HG02840 (cell line): ENCODE results near the gene RAB3IP.
"Not testable (repeated sequence)": the region's sequence is repeated elsewhere in the genome, so short reads cannot be mapped to it uniquely, and the experiment has no call there.

Source experiments
- ATAC-seq: cut with Tn5 transposase; IDR thresholded peaks from one replicate; pipeline ENCODE4 v1.9.1; 2021; ENCODE audit warnings: mild to moderate bottlenecking, moderate library complexity, moderate number of reproducible peaks; ENCODE audit not compliant: unreplicated experiment, low FRiP score

RAB3IP gene

DNA sequence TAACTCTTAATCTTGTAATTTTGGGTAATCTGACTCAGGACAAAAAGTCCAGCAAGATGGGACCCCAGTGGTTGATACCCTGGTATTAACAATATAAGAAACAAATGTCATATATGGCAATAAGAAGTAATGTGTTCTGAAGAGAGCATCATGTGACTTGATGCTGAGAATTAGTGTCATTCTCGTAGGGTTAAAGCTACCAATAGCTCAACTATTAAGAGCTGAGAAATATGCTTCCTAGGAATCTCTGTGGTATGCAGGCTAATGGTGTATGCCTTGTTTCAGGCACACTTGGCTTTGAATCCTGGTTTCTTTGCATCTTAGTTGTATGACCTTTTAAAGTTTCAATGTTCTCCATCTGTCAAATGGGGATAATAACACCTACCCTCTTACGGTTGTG lies 95.5 kb downstream of the RAB3IP start:
- no peak for ATAC-seq

DNA sequence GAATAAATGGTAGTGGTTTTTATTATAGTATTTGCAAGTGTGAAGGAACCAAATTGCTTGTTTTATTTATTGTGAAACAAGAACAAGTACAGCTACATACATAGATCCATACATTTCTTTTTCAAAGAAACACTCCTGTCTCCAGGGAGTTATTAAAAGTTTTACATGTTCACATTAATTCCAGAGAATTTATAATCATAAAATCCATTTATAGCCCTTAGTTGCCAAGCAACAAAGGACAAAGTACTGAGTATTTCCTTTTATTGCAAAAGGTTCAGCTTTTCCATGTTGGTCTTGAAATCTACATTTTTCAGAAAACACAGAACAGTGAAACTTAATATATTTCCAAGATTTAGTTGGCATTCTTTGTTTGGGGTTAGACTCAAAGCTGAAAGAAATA lies 95.9 kb downstream of the RAB3IP start:
- ATAC-seq: no peak

DNA sequence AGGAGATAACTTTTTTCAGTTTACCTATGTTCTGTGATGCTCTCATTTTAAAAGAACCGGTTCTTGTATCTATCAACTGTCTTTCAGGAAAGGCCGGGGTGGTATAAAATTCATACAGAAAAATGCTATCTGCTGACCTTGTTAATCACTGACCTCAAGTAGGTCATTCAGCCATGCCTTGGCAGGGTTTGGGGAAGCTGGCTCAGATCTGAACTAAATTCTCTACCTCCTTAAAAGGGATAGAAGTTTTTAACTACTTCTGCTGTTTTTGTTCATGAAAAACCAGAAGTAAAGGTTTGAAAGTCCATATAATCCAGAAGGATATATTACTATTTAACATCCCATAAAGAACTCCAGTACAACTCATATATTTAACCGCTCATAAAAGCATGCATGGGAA lies 96.4 kb downstream of the RAB3IP start:
- no peak for ATAC-seq

DNA sequence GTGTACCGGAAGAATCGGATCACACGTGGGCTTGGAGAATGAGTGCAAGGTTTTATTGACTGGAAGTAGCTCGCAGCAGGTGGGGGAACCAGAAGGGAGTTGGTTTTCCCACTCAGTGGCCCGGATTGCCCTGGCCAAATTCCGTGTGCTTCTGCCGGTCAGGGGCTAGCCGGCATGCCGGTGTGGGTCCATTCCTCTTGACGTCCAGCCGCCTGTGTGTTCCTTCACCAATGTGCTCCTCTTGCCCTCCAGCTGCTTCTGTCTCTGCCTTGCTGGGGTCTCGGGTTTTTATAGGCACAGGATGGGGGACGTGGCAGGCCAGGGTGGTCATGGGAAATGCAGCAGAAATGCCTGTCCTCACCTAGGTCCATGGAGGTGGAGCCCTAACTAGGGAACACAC lies 97.4 kb downstream of the RAB3IP start:
- no peak for ATAC-seq

DNA sequence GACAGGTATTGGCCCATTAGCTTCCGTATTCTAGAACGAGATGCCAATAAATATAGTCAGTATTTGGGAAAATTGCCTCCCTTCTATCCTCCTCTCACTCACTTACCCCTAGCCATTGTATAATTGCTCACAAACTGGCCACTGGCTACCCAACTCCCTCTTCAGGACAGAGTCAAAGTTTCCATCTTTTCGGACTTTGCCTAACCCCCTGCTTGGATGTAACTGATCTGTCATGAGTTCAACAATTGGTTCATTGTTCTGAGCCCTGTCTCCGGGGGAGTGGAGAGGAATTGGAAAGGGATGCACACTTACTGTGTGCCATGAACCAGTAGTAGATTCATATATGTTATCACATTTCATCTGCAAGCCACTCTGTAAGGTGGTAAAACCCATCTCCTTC lies 98.5 kb downstream of the RAB3IP start:
- no peak for ATAC-seq

DNA sequence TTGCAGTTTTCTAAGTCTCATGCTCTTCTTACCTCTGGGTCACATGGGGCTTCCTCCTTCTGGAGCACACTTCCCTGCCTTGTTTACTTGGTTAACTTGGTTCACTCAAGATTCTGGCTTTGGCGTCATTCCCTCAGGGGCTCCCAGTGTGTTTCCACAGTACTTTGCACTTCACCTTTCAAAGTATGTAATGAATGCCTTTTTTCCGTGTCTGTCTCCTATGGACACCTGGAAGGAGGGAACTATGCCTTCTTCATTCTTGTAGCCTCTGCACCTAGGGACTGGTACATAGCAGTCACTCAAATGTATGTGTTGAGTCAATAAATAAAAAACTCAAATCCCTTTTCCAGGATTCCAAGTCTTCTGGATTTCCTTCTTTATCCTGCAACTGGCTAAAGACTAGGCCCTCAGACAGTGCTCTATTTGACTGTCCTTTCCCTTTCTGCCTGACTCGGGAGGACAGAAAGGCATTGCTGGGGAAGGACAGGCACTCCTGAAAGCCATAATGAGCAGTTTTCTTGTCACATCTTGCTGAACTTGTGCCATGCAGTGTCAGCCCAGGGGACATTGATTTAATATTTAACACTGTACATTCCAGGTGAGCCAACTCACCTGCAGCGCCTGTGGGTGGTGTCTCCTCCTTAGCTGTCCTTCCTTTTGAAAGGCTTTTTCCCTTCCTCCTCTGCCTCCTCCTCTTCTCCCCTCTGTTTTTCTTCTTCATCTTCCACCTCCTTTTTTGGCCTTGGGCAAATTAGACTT lies 99.2 kb downstream of the RAB3IP start:
- no peak for ATAC-seq

DNA sequence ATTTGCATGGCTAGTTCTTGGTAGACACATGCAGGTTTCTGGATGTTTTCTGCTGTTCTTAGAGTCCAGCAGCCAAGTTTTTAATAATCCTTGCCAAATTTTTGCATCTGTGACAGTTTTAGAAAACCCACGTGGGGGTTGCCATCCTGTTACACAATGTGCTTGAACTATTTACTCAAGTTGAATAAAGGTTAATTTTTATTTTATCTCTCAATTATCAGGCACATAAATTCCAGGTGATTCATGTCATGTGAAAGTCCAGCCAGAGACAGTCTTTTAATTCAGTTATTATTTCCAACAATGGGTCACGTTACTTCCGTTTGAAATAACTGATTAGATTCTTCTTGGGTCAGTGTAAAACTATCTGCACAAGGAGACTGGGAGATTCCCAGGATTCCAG lies 102.1 kb downstream of the RAB3IP start:
- no peak for ATAC-seq

DNA sequence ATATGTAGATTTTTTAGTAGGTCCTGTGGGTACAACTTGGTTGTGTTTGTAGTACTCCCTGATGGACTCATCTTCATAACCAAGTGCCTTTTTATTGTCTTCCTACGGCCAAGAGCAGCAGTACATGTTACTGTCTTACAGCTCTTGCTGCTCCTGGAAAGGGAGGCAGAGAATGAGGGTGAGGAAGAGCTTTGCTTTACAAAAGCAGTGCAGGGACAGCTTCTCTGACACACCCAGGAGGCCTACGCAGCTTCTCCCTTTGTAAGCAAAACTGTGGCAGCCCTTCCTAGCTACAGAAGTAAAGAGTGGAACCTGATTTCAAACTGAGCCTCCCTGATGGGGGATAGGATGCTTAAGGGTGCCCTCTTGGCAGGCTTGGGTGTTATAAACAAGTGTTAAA lies 104.9 kb downstream of the RAB3IP start:
- ATAC-seq: no peak

DNA sequence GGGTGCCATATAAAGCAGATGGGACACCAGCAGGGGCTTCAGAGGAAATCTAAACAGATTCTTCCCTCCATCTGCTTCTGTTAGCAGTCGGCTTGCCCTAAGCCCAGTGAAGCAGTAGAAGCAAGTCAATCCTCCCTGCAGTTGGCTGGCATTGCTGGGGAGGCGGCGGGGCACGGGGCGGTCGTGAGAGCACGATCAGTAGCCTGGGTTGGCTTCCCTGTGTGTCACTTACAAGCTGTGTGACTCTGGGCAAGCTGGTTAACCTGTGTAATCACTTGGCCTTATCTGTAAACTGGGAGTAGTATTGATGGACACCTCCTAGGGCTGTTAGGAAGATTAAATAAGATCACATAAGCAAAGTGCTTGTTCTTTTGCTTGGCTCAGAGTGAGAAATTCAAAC lies 105.8 kb downstream of the RAB3IP start:
- no peak for ATAC-seq

DNA sequence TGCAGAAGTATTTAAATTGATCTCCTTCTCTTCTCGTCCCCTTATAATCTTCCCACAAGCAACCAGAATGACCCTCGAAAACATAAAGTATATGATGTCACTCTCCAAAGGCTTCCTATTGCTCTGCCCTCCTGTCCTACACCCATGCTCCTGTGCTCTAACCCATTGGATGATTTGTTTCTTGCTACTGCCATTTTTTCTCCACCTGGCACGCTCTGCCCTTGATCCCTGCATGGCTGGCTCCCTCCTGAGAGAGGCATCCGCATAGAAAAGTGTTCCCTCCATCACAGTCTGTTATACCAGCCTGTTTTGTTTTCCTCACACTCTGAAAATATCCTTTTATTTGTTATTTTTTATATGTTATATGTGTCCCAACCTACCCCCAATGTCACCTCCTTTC lies 106.2 kb downstream of the RAB3IP start:
- no peak for ATAC-seq

DNA sequence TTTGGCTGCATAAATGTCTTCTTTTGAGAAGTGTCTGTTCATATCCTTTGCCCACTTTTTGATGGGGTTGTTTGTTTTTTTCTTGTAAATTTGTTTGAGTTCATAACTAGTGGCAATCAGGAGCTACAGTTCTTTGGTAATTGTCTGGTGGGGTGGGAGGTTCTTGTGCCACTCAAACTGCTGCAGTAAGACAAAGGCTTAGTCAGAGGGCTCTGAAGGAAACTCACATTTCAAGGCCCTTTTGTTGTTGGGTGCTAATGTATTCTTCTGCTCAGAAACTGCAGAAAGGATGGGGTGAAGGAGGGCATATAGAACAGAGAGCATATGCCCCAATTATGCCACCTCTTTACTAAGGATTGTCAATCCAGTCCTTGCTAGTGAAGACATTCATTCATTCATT lies 108.3 kb downstream of the RAB3IP start:
- ATAC-seq: no peak

DNA sequence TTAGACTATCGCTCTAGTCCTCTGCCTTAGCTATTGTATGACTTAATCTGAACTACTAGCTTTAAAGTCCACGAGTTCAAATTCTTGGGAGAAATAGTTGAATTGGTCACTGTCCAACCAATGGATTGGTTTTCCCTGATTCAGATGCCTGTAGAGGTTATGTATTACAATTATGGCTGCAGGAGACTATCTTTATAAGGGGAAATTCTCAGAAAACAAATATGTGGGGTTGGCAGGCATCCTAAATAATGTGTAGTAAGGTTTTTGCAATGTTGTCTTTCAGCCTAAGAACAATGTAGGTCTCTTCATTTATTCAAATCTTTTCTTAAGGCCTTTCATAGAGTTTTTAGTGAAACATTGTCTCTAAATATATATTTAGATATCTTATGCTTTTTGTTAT lies 113.3 kb downstream of the RAB3IP start:
- ATAC-seq: no peak

DNA sequence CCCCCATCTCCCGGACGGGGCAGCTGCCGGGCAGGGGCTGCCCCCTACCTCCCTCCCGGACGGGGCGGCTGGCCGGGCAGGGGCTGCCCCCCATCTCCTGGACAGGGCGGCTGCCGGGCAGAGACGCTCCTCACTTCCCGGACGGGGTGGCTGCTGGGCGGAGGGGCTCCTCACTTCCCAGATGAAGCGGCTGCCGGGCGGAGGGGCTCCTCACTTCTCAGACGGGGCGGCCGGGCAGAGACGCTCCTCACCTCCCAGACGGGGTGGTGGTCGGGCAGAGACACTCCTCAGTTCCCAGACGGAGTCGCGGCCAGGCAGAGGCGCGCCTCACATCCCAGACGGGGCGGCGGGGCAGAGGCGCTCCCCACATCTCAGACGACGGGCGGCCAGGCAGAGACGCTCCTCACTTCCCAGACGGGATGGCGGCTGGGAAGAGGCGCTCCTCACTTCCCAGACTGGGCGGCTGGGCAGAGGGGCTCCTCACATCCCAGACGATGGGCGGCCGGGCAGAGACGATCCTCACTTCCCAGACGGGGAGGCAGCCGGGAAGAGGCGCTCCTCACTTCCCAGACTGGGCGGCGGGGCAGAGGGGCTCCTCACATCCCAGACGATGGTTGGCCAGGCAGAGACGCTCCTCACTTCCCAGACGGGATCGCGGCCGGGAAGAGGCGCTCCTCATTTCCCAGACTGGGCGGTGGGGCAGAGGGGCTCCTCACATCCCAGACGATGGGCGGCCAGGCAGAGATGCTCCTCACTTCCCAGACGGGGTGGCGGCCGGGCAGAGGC lies 114.7 kb downstream of the RAB3IP start:
- not testable (repeated sequence) for ATAC-seq

DNA sequence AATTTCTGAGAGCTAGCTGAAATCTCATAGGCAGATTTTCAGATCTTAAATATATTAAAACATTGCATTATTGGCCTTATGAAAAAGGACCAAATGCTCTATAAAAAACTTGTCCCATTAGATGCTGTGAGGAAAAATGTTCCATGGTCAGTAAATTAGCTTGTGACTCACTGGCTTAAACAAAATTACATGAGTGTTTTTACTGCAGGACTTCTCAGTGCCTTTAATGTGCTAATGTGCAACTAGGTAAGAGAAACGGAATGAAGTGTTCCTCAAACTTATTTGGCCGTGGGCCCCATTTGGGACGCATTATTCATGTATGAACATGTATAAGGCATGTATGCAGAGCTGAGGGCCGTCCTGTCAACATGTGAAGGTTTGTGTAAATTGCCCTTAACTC lies 128.0 kb downstream of the RAB3IP start:
- ATAC-seq: no peak

DNA sequence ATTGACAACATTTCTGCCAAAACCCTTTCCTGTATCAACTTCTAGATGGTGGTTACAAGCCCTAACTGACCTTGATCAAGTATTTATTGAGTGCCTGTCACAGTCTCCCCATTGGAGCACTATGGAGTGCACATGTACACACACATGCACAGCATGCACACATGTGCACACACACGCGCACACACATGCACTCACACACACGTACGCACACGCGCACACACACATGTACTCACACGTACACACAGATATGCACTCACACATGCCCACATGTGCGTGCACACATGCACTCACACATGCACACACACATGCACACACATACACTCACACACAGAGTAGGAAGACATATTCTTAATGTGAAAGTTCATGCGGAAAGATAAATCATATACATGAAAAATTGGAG lies 130.0 kb downstream of the RAB3IP start:
- no peak for ATAC-seq

DNA sequence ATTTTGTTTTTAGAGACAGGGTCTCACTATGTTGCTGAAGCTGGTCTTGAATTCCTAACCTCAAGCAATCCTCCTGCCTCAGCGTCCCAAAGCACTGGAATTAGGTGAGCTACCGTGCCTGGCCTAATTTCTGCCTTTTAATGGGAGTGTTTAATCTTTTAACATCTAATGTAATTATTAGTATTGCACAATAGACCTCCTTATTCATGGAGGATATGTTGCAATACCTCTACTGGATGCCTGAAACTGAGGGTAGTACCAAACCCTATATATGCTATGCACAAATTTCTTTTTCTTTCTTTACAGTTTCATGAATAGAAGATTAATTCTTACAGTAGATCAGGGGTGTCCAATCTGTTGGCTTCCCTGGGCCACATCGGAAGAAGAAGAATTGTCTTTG lies 134.1 kb downstream of the RAB3IP start:
- no peak for ATAC-seq
